HEK293T (cell line): ENCODE results near the gene PSMD2.

Source experiments
- FOXK2 ChIP-seq: fragments of 450-650 bp; IDR thresholded peaks from 2 replicates; pipeline ENCODE4 v1.6.1; 2016; ENCODE audit warnings: mild to moderate bottlenecking
- L3MBTL2 ChIP-seq: fragments of 450-650 bp; conservative IDR thresholded peaks from 2 replicates; pipeline ENCODE4 v1.6.1; 2016; ENCODE audit warnings: mild to moderate bottlenecking
- SP1 ChIP-seq: fragments of 450-650 bp; IDR thresholded peaks from 2 replicates; pipeline ENCODE4 v1.6.1; 2017
- SUZ12 ChIP-seq: fragments of 450-650 bp; IDR thresholded peaks from 2 replicates; pipeline ENCODE4 v1.6.1; 2016; ENCODE audit warnings: mild to moderate bottlenecking
- ZNF384 ChIP-seq: fragments of 450-650 bp; IDR thresholded peaks from 2 replicates; pipeline ENCODE4 v1.6.1; 2016

DNA sequence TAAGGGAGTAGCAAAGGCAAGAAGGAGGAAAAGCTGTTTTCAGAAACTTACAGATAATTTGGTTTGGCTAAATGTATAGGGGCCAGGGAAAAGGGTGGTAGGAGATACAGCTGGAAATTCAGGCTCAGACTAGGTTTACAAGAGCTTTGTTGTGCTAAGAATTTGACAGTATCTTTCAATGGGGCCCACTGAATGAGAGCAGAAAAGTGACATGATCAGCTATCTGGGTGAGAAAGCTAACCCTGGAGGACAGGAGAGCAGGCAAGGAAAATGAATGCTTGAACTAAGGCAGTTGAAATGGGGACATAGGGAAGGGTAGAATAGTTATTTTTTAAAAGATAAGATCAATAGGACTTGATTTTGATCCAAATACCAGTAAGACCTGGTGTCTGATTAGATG, 12.6 kb downstream of the PSMD2 start:
- no peak for TF ChIP-seq ZNF384
- TF ChIP-seq FOXK2, result no peak
- no peak for TF ChIP-seq SP1
- TF ChIP-seq SUZ12, result no peak
- no peak for TF ChIP-seq L3MBTL2
